ENCODE measurements around the gene ATP6V1C2. TPM values are rescaled to one million over a fixed set of nuclear protein-coding genes. Genes with fewer than 3 reads are reported as not detected.

The ATP6V1C2 gene
- total RNA-seq, 4 donors from 2014 or later: 2.3 to 17.3 (median 10.6) TPM

DNA sequence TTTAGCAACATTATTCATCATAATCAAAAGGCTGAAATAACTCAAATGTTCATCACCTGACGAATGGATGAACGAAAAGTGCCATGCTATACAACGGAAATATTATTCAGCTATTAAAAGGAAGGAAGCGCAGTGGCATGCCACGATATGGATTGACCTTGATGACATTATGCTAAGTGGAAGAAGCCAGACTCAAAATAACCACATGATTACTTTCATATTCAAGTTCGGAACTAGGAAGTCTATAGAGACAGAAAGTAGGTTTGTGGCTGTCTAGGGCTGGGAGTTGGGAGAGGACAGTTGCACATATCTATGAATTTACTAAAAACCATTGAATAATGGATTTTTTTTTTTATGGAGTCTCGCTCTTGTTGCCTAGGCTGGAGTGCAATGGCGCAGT, 104.6 kb downstream of the ATP6V1C2 start:
- no peaks in the 10 kb centered on the region for H3K9me3 ChIP-seq
- 58 to 60% methylated on average over 8 of the region's 8 CpGs for WGBS, 2 donors
- intact Hi-C loops (cut with DNase I): no loop called here
- H3K4me1 ChIP-seq: no peaks in the 10 kb centered on the region
- H3K36me3 ChIP-seq: no peaks in the 10 kb centered on the region
- H3K4me3 ChIP-seq: no peak overlapping the region
- TF ChIP-seq, protein P1, sequence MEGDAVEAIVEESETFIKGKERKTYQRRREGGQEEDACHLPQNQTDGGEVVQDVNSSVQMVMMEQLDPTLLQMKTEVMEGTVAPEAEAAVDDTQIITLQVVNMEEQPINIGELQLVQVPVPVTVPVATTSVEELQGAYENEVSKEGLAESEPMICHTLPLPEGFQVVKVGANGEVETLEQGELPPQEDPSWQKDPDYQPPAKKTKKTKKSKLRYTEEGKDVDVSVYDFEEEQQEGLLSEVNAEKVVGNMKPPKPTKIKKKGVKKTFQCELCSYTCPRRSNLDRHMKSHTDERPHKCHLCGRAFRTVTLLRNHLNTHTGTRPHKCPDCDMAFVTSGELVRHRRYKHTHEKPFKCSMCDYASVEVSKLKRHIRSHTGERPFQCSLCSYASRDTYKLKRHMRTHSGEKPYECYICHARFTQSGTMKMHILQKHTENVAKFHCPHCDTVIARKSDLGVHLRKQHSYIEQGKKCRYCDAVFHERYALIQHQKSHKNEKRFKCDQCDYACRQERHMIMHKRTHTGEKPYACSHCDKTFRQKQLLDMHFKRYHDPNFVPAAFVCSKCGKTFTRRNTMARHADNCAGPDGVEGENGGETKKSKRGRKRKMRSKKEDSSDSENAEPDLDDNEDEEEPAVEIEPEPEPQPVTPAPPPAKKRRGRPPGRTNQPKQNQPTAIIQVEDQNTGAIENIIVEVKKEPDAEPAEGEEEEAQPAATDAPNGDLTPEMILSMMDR (IDR thresholded peaks at IDR 0.05): no peak
- TF ChIP-seq POLR2A (IDR thresholded peaks at IDR 0.05): no peak
- no peak for DNase-seq
- H3K27me3 ChIP-seq: peaks cover 0 to 75% (median 0%) of the 10 kb centered on the region in 4 donors
- H3K27ac ChIP-seq: no peak overlapping the region

DNA sequence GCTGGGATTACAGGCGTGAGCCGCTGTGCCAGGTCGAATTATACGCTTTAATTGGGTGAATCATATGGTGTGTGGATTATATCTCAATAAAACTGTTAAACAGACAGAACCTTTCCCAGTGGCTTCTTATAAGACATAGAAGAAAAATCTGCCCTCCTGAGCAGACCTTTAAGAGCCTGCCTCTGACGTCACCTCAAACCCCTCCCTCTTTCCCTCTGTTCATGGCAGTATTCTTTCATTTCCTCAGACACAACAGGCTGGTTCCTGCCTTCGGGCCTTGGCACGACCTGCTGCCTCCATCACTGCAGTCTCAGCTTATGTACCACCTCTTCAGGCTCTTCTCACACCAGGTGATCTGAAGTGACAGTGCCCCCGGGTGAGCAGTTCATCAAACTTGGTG, 105.2 kb downstream of the ATP6V1C2 start:
- H3K4me3 ChIP-seq: no peak overlapping the region
- WGBS, 2 donors: 66 to 71% methylated on average over 8 of the region's 8 CpGs
- no peaks in the 10 kb centered on the region for H3K4me1 ChIP-seq
- H3K36me3 ChIP-seq: no peaks in the 10 kb centered on the region
- no peak for DNase-seq
- H3K9me3 ChIP-seq: no peaks in the 10 kb centered on the region
- intact Hi-C loops (cut with DNase I): no loop called here
- TF ChIP-seq POLR2A (IDR thresholded peaks at IDR 0.05): no peak
- TF ChIP-seq, protein P1 (IDR thresholded peaks at IDR 0.05): no peak
- H3K27me3 ChIP-seq: peaks cover 0 to 76% (median 0%) of the 10 kb centered on the region in 4 donors
- H3K27ac ChIP-seq: no peak overlapping the region

- H3K4me1 ChIP-seq: peaks cover 0 to 8% (median 0%) of the 10 kb centered on the region in 3 donors
- WGBS, 2 donors: 54 to 58% methylated on average over 6 of the region's 11 CpGs
- no peak for DNase-seq
Observed at GRCh38 chr2:10828346-10828745, 106.9 kb downstream of the ATP6V1C2 start.

DNA sequence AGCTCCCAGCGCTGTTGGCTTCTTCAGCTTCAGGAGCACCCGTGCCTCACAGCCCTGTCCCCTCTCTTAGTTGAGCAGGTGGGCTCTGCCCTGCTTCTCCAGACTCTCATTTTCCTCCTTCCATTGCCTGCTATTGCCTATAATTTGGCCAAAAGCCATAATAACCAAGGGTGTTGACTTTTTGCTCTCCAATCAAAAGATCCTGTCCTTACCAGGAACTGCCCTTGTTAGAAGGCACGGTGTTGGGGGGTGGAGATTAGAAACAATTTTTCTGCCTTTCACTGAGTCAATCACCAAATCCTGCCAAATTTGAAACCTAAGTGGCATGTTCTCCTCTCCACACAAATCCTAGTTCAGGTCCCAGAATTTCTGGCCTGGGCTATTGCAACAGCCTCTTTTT, 107.9 kb downstream of the ATP6V1C2 start:
- intact Hi-C loops (cut with DNase I): no loop called here
- no peaks in the 10 kb centered on the region for H3K36me3 ChIP-seq
- TF ChIP-seq, protein P1 (IDR thresholded peaks at IDR 0.05): no peak
- TF ChIP-seq POLR2A (IDR thresholded peaks at IDR 0.05): no peak
- H3K9me3 ChIP-seq: no peaks in the 10 kb centered on the region
- WGBS, 2 donors: 68 to 72% methylated on average over 3 of the region's 3 CpGs
- DNase-seq: no peak
- H3K4me3 ChIP-seq: no peak overlapping the region
- no peak overlapping the region for H3K27ac ChIP-seq
- H3K4me1 ChIP-seq: peaks cover 0 to 8% (median 0%) of the 10 kb centered on the region in 3 donors
- H3K27me3 ChIP-seq: peaks cover 0 to 92% (median 0%) of the 10 kb centered on the region in 4 donors

More at GRCh38 chr2:10828346-10828745, 106.9 kb downstream of the ATP6V1C2 start:
- intact Hi-C loops (cut with DNase I): no loop called here
- no peak for TF ChIP-seq POLR2A (IDR thresholded peaks at IDR 0.05)
- TF ChIP-seq, protein P1 (IDR thresholded peaks at IDR 0.05): no peak
- peaks cover 0 to 93% (median 0%) of the 10 kb centered on the region in 4 donors for H3K27me3 ChIP-seq
- no peak overlapping the region for H3K4me3 ChIP-seq
- no peaks in the 10 kb centered on the region for H3K9me3 ChIP-seq
- H3K36me3 ChIP-seq: no peaks in the 10 kb centered on the region
- H3K27ac ChIP-seq: no peak overlapping the region

DNA sequence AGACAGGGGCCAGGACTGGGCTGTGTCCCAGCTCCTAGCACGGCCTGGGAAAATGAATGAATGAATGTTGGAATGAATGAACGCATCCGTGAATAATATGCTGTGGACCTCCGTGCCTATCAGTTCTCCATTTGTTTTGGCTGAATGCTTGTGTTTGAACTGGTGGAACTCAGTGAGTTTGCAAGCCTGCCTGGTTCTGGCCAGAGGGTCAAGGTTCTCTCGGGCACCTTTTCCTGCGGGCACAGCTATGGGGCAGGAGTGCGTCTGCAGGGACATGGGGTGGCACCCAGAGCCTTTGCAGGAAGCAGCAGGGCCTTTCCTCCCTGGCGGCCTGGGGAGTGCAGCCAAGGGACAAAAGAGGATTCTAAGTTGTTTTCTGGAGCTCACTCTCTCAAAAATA, 108.8 kb downstream of the ATP6V1C2 start:
- intact Hi-C loops (cut with DNase I): no loop called here
- peaks cover 0 to 89% (median 0%) of the 10 kb centered on the region in 4 donors for H3K27me3 ChIP-seq
- TF ChIP-seq, protein P1 (IDR thresholded peaks at IDR 0.05): no peak
- no peak for TF ChIP-seq POLR2A (IDR thresholded peaks at IDR 0.05)
- H3K4me3 ChIP-seq: no peak overlapping the region
- no peaks in the 10 kb centered on the region for H3K9me3 ChIP-seq
- WGBS, 2 donors: 79 to 83% methylated on average over 2 to 6 of the region's 8 CpGs
- H3K36me3 ChIP-seq: no peaks in the 10 kb centered on the region
- peaks cover 0 to 10% (median 0%) of the 10 kb centered on the region in 3 donors for H3K4me1 ChIP-seq
- no peak for DNase-seq
- no peak overlapping the region for H3K27ac ChIP-seq
